Transverse colon (tissue), 4 donors: ENCODE data around the gene STX8. TPM values are rescaled to one million over a fixed set of nuclear protein-coding genes. Genes with fewer than 3 reads are reported as not detected.
A peak's percentile ranks its signal among the peaks of the same experiment; 100 is the strongest.

ENCODE experiments used
- DNase-seq: peaks from one replicate; pipeline ENCODE4 v3.0.0-alpha.2; 2019
- H3K27ac ChIP-seq, 4 donors: fragments of 200-600 bp; sonication (generic); 2 replicates each; pipeline ENCODE4 v1.5.1; 2016 to 2018; ENCODE audit warnings: inconsistent platforms in 4 of 4
- H3K27me3 ChIP-seq: fragments of 200-600 bp; sonication (generic); 2 replicates; pipeline ENCODE4 v1.5.1; 2017; ENCODE audit warnings: inconsistent platforms
- H3K36me3 ChIP-seq, 4 donors: fragments of 200-600 bp; sonication (generic); 2 replicates each; pipeline ENCODE4 v1.5.1; 2017 to 2019; ENCODE audit warnings: inconsistent platforms in 4 of 4
- H3K4me1 ChIP-seq, 4 donors: fragments of 200-600 bp; sonication (generic); 2 replicates each; pipeline ENCODE4 v1.5.1; 2017 to 2020; ENCODE audit warnings: inconsistent platforms in 4 of 4
- H3K4me3 ChIP-seq, 4 donors: fragments of 200-600 bp; sonication (generic); 1 replicate in 1 of 4; 2 replicates in 3 of 4; pipeline versions ENCODE4 v1.5.1 to v1.6.1; 2017 to 2019; ENCODE audit warnings: inconsistent platforms in 4 of 4
- H3K9me3 ChIP-seq, 2 donors: fragments of 200-600 bp; sonication (generic); 2 replicates each; pipeline ENCODE4 v1.5.1; 2017 to 2019; ENCODE audit warnings: inconsistent platforms in 2 of 2
- EP300 ChIP-seq: sonication (generic); formaldehyde crosslinking; IDR thresholded peaks from one replicate; pipeline ENCODE4 v1.6.1; 2017; ENCODE audit warnings: antibody characterized with exemption, low read depth
- POLR2A ChIP-seq: fragments of 450-650 bp; IDR thresholded peaks from one replicate; pipeline ENCODE4 v1.6.1; 2016; ENCODE audit warnings: antibody characterized with exemption, mild to moderate bottlenecking, moderate library complexity
- POLR2AphosphoS5 ChIP-seq, 3 donors: sonication (generic); formaldehyde crosslinking; IDR thresholded peaks; one replicate each; pipeline ENCODE4 v1.6.1; 2016; ENCODE audit warnings: antibody characterized with exemption in 3 of 3
- WGBS, 2 donors: methylation state at CpG; one replicate each; pipeline ENCODE4 v1.1.5; 2018; ENCODE audit warnings: low coverage in 1 of 2; 5-methylcytosine and 5-hydroxymethylcytosine counted together
- in situ Hi-C, 4 donors: fragments of 200-750 bp; cut with MboI; loops; one replicate each; pipeline versions ENCODE4 v1.15.0 to v1.15.1; 2017; ENCODE audit warnings: low sequenced_read_pairs in 3 of 4, low pct_ligation_motif_present in 1 of 4, low pct_unique_long_range_greater_than_20kb in 1 of 4
- intact Hi-C: fragments of 100-400 bp; cut with DNase I; formaldehyde crosslinking; loops from one replicate; pipeline ENCODE4 v1.15.1; 2023; ENCODE audit warnings: low total_unique reads
- total RNA-seq, 4 donors: library from RNA; depleted of rRNA; stranded (reverse); fragments of >200 nt; gene quantifications; one replicate each; pipeline ENCODE4 v1.1.0, GENCODE V29; 2016
- TF ChIP-seq, protein P1 (sequence below), 5 experiments: fragments of 200-600 bp in 3 of 5; fragments of 450-650 bp in 2 of 5; sonication (generic) in 3 of 5; IDR thresholded peaks; 1 replicate in 2 of 5; 2 replicates in 3 of 5; pipeline ENCODE4 v1.5.1; 2016 to 2017; ENCODE audit warnings: antibody characterized with exemption in 5 of 5, inconsistent platforms in 3 of 5, mild to moderate bottlenecking in 2 of 5, moderate library complexity in 1 of 5

The STX8 gene
- total RNA-seq, 4 donors from 2014 or later: 18.0 to 53.8 (median 38.3) TPM

GRCh38 chr17:9529033-9529700, 46.5 kb downstream of the STX8 start:
- TF ChIP-seq EP300: no peak
- TF ChIP-seq, protein P1, sequence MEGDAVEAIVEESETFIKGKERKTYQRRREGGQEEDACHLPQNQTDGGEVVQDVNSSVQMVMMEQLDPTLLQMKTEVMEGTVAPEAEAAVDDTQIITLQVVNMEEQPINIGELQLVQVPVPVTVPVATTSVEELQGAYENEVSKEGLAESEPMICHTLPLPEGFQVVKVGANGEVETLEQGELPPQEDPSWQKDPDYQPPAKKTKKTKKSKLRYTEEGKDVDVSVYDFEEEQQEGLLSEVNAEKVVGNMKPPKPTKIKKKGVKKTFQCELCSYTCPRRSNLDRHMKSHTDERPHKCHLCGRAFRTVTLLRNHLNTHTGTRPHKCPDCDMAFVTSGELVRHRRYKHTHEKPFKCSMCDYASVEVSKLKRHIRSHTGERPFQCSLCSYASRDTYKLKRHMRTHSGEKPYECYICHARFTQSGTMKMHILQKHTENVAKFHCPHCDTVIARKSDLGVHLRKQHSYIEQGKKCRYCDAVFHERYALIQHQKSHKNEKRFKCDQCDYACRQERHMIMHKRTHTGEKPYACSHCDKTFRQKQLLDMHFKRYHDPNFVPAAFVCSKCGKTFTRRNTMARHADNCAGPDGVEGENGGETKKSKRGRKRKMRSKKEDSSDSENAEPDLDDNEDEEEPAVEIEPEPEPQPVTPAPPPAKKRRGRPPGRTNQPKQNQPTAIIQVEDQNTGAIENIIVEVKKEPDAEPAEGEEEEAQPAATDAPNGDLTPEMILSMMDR (IDR thresholded peaks at IDR 0.05): peak in 4 of 5 experiments; percentile 21 to 31 (median 26)
- TF ChIP-seq POLR2A: no peak
- H3K9me3 ChIP-seq: no peaks in the 10 kb centered on the region
- DNase-seq: no peak
- intact Hi-C loops: loop anchor here (10.0 kb wide), 1 partner anchor 534 kb away; no protein-coding TSS in a partner anchor
- 66 to 71% methylated on average over 4 to 5 of the region's 5 CpGs for WGBS, 2 donors
- in situ Hi-C loops: loop anchor here (25.0 kb wide), 1 partner anchor 542 kb away; no protein-coding TSS in a partner anchor
- no peaks in the 10 kb centered on the region for H3K36me3 ChIP-seq
- H3K4me1 ChIP-seq: no peaks in the 10 kb centered on the region
- no peaks in the 10 kb centered on the region for H3K27me3 ChIP-seq
- H3K4me3 ChIP-seq: no peak overlapping the region
- no peak overlapping the region for H3K27ac ChIP-seq

GRCh38 chr17:9527788-9528187, 47.8 kb downstream of the STX8 start:
- H3K9me3 ChIP-seq: no peaks in the 10 kb centered on the region
- TF ChIP-seq, protein P1 (IDR thresholded peaks at IDR 0.05): no peak
- TF ChIP-seq POLR2AphosphoS5 (IDR thresholded peaks at IDR 0.05) (no peak), EP300 (no peak), POLR2A (no peak)
- no peaks in the 10 kb centered on the region for H3K4me1 ChIP-seq
- H3K27me3 ChIP-seq: no peaks in the 10 kb centered on the region
- in situ Hi-C loops: loop anchor here (25.0 kb wide), 1 partner anchor 540 kb away; no protein-coding TSS in a partner anchor
- no peak overlapping the region for H3K4me3 ChIP-seq
- H3K36me3 ChIP-seq: no peaks in the 10 kb centered on the region
- WGBS, 2 donors: 33 to 55% methylated on average over 3 of the region's 3 CpGs
- intact Hi-C loops: loop anchor here (10.0 kb wide), 1 partner anchor 533 kb away; no protein-coding TSS in a partner anchor
- no peak overlapping the region for H3K27ac ChIP-seq
- DNase-seq: no peak

DNA sequence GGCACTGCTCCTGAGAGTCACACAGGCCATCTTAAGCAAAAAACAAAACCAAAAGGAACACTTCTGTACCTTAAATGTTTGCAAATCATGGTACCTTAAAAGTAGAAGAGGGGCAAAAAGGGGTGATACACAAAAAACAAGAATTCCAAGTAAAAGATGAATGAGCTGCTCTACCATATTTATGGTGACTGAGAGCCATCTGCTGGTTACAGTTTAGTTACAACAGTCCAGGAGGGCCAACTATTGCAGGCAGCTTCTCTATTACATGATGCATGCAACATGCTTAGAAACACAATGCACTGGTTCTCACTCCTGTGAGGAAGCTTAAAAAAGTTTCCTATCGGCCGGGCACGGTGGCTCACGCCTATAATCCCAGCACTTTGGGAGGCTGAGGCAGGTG, 53.5 kb downstream of the STX8 start:
- DNase-seq: no peak
- Histone ChIP-seq H3K27me3 (no peaks in the 10 kb centered on the region), H3K4me1 (no peaks in the 10 kb centered on the region), H3K9me3 (no peaks in the 10 kb centered on the region), H3K4me3 (no peak overlapping the region), H3K27ac (no peak overlapping the region), H3K36me3 (no peaks in the 10 kb centered on the region)
- TF ChIP-seq EP300 (no peak), POLR2AphosphoS5 (IDR thresholded peaks at IDR 0.05) (no peak)
- TF ChIP-seq, protein P1 (IDR thresholded peaks at IDR 0.05): peak; percentile 24 to 50 (median 38)
- WGBS, 2 donors: 61 to 69% methylated on average over 4 of the region's 4 CpGs
- intact Hi-C loops: loop anchor here (10.0 kb wide), 1 partner anchor 527 kb away; no protein-coding TSS in a partner anchor
- in situ Hi-C loops: no loop called here

DNA sequence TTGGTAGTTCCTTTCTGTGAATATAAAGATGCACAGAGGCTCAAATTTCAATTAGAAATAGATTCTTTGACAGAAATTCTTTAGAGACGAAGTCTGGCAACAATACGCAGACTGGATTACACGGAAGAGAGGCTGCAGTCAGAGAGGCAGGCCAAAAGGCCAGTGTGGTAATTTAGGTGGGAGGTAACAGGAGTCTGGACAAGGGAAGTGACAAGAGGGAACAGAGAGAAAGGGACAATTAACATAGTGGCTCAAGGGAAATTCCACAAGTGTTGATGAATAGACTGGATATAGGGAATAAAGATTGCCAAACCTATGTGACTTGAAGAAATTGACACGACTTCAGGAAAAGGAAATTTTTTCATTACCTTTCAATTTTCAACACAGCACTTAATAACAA, 54.6 kb downstream of the STX8 start:
- 80 to 91% methylated on average over 3 to 4 of the region's 4 CpGs for WGBS, 2 donors
- Histone ChIP-seq H3K27ac (no peak overlapping the region), H3K27me3 (no peaks in the 10 kb centered on the region), H3K4me3 (no peak overlapping the region), H3K4me1 (no peaks in the 10 kb centered on the region), H3K9me3 (no peaks in the 10 kb centered on the region), H3K36me3 (no peaks in the 10 kb centered on the region)
- no peak for TF ChIP-seq POLR2A
- TF ChIP-seq POLR2AphosphoS5 (IDR thresholded peaks at IDR 0.05): no peak
- TF ChIP-seq, protein P1 (IDR thresholded peaks at IDR 0.05): no peak
- no peak for TF ChIP-seq EP300
- in situ Hi-C loops (no loop called here), intact Hi-C loops (loop anchor here (10.0 kb wide), 1 partner anchor 526 kb away; no protein-coding TSS in a partner anchor)
- no peak for DNase-seq
